ENCODE measurements around the gene OCIAD1.
"Not testable (repeated sequence)": the region's sequence is repeated elsewhere in the genome, so short reads cannot be mapped to it uniquely, and the experiment has no call there.

The OCIAD1 gene

GRCh38 chr4:48816971-48817370 is 13.9 kb upstream of the OCIAD1 start:
- DNase-seq (ENCODE audit: low read depth in 1 of 2, low spot score in 1 of 2) = no peak

- DNase-seq (ENCODE audit: low read depth in 1 of 2, low spot score in 1 of 2) = not testable (repeated sequence)
Measured at GRCh38 chr4:48821431-48821830, 9.5 kb upstream of the OCIAD1 start.

- no peak for DNase-seq (ENCODE audit: low read depth in 1 of 2, low spot score in 1 of 2)
Measured at GRCh38 chr4:48827622-48828021, 3.3 kb upstream of the OCIAD1 start.

- no peak for DNase-seq (ENCODE audit: low read depth in 1 of 2, low spot score in 1 of 2)
Measured at GRCh38 chr4:48831532-48832030, 693 bp downstream of the OCIAD1 start.

- no peak for DNase-seq (ENCODE audit: low read depth in 1 of 2, low spot score in 1 of 2)
Measured at GRCh38 chr4:48832571-48832970, 1.7 kb downstream of the OCIAD1 start.

GRCh38 chr4:48836658-48837057 is 5.8 kb downstream of the OCIAD1 start:
- no peak for DNase-seq (ENCODE audit: low read depth in 1 of 2, low spot score in 1 of 2)

- DNase-seq (ENCODE audit: low read depth in 1 of 2, low spot score in 1 of 2) = no peak
Measured at GRCh38 chr4:48841045-48841827, 10.3 kb downstream of the OCIAD1 start.

- DNase-seq (ENCODE audit: low read depth in 1 of 2, low spot score in 1 of 2) = no peak
Measured at GRCh38 chr4:48844843-48845242, 14.0 kb downstream of the OCIAD1 start.

GRCh38 chr4:48848799-48849198 is 17.9 kb downstream of the OCIAD1 start:
- DNase-seq (ENCODE audit: low read depth in 1 of 2, low spot score in 1 of 2) = not testable (repeated sequence)

GRCh38 chr4:48851651-48852050 is 20.8 kb downstream of the OCIAD1 start:
- no peak for DNase-seq (ENCODE audit: low read depth in 1 of 2, low spot score in 1 of 2)

GRCh38 chr4:48853604-48854394 is 22.9 kb downstream of the OCIAD1 start:
- DNase-seq (ENCODE audit: low read depth in 1 of 2, low spot score in 1 of 2) = no peak

GRCh38 chr4:48854395-48854683 is 23.5 kb downstream of the OCIAD1 start:
- no peak for DNase-seq (ENCODE audit: low read depth in 1 of 2, low spot score in 1 of 2)

GRCh38 chr4:48854982-48855381 is 24.1 kb downstream of the OCIAD1 start:
- DNase-seq (ENCODE audit: low read depth in 1 of 2, low spot score in 1 of 2) = no peak

GRCh38 chr4:48858130-48858529 is 27.2 kb downstream of the OCIAD1 start:
- no peak for DNase-seq (ENCODE audit: low read depth in 1 of 2, low spot score in 1 of 2)

- DNase-seq (ENCODE audit: low read depth in 1 of 2, low spot score in 1 of 2) = no peak
Measured at GRCh38 chr4:48862038-48862437, 31.1 kb downstream of the OCIAD1 start.

GRCh38 chr4:48862661-48863060 is 31.8 kb downstream of the OCIAD1 start:
- no peak for DNase-seq (ENCODE audit: low read depth in 1 of 2, low spot score in 1 of 2)

- DNase-seq (ENCODE audit: low read depth in 1 of 2, low spot score in 1 of 2) = no peak
Measured at GRCh38 chr4:48863728-48864127, 32.8 kb downstream of the OCIAD1 start.

GRCh38 chr4:48864696-48865095 is 33.8 kb downstream of the OCIAD1 start:
- not testable (repeated sequence) for DNase-seq (ENCODE audit: low read depth in 1 of 2, low spot score in 1 of 2)

GRCh38 chr4:48877827-48878535 is 47.1 kb downstream of the OCIAD1 start:
- DNase-seq (ENCODE audit: low read depth in 1 of 2, low spot score in 1 of 2) = no peak

GRCh38 chr4:48879561-48880442 is 48.9 kb downstream of the OCIAD1 start:
- no peak for DNase-seq (ENCODE audit: low read depth in 1 of 2, low spot score in 1 of 2)

- DNase-seq (ENCODE audit: low read depth in 1 of 2, low spot score in 1 of 2) = not testable (repeated sequence)
Measured at GRCh38 chr4:48881646-48882045, 50.8 kb downstream of the OCIAD1 start.
